Brain microvascular endothelial cell (primary cell): ENCODE results near the gene BAIAP2L1.
A peak's percentile ranks its signal among the peaks of the same experiment; 100 is the strongest.

ENCODE experiments used
- DNase-seq: peaks from one replicate; pipeline ENCODE4 v3.0.0-alpha.2; 2020
- H3K27ac ChIP-seq: fragments of 250-450 bp; sonication (Bioruptor Pico); 2 replicates; pipeline ENCODE4 v1.5.1; 2020; ENCODE audit warnings: mild to moderate bottlenecking, moderate library complexity
- H3K27me3 ChIP-seq: fragments of 250-450 bp; sonication (Bioruptor Pico); replicated peaks from 2 replicates; pipeline ENCODE4 v1.5.1; 2020; ENCODE audit warnings: mild to moderate bottlenecking
- H3K36me3 ChIP-seq: fragments of 250-450 bp; sonication (Bioruptor Pico); replicated peaks from 2 replicates; pipeline ENCODE4 v1.5.1; 2020; ENCODE audit warnings: mild to moderate bottlenecking
- H3K4me3 ChIP-seq: 2 replicates; pipeline ENCODE4 v1.5.1; 2011; ENCODE audit warnings: low read depth, mild to moderate bottlenecking, control low read depth, low read length, moderate library complexity
- in situ Hi-C: cut with HindIII; loops from 2 replicates; pipeline ENCODE4 v1.10.0; 2017; ENCODE audit warnings: low sequenced_read_pairs, low pct_ligation_motif_present
- TF ChIP-seq, protein P1 (sequence below): IDR thresholded peaks from 2 replicates; pipeline ENCODE4 v1.5.1; 2011; ENCODE audit warnings: low read depth, mild to moderate bottlenecking, moderate library complexity, low read length, control low read depth, inconsistent platforms; ENCODE audit errors: missing control alignments

BAIAP2L1 gene

DNA sequence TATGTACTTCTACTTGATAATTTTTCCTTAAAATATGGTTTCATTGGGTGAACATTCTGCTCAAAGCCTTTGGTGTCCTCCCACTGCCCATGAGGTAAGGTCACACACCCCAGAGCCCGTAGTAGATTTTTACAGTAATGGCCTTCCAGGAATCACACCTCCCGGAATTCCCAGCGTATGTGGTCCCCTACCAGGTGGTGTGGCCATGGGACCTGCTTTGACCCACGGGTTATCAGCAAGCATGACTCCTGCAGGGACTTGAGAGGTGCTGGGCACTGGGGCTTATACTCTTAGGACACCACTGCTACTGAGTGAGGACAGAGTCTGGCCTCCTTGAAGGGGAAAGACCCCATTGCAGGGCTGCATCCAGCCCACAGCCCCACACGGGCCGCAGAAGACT is 42.2 kb downstream of the BAIAP2L1 start:
- TF ChIP-seq, protein P1, sequence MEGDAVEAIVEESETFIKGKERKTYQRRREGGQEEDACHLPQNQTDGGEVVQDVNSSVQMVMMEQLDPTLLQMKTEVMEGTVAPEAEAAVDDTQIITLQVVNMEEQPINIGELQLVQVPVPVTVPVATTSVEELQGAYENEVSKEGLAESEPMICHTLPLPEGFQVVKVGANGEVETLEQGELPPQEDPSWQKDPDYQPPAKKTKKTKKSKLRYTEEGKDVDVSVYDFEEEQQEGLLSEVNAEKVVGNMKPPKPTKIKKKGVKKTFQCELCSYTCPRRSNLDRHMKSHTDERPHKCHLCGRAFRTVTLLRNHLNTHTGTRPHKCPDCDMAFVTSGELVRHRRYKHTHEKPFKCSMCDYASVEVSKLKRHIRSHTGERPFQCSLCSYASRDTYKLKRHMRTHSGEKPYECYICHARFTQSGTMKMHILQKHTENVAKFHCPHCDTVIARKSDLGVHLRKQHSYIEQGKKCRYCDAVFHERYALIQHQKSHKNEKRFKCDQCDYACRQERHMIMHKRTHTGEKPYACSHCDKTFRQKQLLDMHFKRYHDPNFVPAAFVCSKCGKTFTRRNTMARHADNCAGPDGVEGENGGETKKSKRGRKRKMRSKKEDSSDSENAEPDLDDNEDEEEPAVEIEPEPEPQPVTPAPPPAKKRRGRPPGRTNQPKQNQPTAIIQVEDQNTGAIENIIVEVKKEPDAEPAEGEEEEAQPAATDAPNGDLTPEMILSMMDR, result no peak
- no peak for DNase-seq
- Histone ChIP-seq H3K36me3 (no peaks in the 10 kb centered on the region), H3K27me3 (no peaks in the 10 kb centered on the region), H3K27ac (no peak overlapping the region), H3K4me3 (no peak overlapping the region)
- in situ Hi-C loops, result no loop called here

DNA sequence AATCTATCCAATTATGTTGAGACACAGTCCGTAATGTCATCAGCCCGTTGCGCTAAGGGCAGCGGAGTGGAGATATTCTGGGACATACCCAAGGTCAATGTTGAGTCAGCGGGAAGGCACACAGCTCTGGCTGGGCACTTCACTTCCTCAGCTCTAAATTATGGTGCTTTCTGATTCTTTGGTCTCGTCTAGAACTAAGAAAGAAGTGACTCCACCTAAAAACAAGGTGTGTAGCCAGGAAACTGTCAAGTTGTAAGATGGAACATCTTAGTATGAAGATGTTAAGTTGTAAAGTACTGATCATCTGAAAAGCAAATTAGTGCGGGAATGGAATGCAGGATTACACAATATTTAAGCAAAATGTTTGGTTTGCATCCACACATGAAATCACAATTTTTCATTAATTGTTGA is 43.1 kb downstream of the BAIAP2L1 start:
- in situ Hi-C loops, result no loop called here
- Histone ChIP-seq H3K4me3 (no peak overlapping the region), H3K27me3 (no peaks in the 10 kb centered on the region), H3K36me3 (no peaks in the 10 kb centered on the region), H3K27ac (peak overlapping the region; percentile 36)
- TF ChIP-seq, protein P1, result no peak
- peak; percentile 49 for DNase-seq

DNA sequence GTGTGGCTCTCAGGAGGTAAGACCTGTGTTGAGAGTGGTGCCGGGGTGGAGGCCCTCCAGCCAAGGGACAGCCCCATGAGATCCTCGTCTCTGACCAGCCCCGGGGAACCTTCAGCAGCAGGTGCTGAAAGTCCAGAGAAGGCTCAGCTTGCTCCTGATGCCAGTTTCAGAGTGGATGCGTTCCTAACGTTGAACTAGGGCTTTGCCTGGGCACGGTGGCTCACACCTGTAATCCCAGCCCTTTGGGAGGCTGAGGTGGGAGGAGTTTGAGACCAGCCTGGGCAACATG is 45.7 kb downstream of the BAIAP2L1 start:
- DNase-seq, result no peak
- Histone ChIP-seq H3K36me3 (no peaks in the 10 kb centered on the region), H3K27ac (no peak overlapping the region), H3K4me3 (no peak overlapping the region), H3K27me3 (no peaks in the 10 kb centered on the region)
- TF ChIP-seq, protein P1, result no peak
- in situ Hi-C loops, result no loop called here

DNA sequence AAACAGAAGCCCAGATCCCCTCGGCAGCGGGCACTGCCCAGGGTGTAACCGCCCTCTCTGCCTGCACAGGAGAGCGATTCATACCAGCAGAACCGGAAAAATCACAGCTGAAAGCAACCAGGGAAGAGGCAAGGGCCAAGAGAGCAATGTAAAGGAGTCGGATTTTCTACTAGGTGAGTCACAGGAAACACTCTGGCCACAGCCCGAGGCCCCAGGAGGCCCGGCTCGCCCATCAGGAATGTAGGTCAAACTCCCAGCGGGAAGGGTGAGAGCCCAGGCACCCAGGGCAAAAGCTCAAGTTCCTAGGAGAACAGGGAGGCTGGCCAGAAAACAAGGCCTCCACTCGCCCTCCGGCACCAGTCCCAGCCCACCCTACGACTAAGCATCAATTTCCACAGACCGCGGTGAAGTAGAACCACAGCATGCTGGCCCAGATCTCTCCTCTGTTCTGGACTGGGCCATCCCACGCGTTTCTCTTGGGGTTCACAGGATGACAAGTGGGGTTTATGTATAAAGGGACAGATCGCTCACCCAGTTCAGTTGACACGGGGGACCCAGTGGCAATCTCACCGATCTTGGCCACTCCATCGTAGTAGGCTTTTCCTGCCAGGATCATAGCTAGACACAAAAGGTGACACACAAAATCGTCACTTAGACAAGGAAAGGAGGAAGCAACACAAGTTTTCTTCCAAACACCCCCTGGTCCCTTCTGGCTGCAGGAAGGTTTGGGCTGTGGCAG is 46.2 kb downstream of the BAIAP2L1 start:
- peak; percentile 83 for DNase-seq
- no peaks in the 10 kb centered on the region for H3K27me3 ChIP-seq
- no peaks in the 10 kb centered on the region for H3K36me3 ChIP-seq
- in situ Hi-C loops, result no loop called here
- peak overlapping the region; percentile 49 for H3K27ac ChIP-seq
- TF ChIP-seq, protein P1, result no peak
- no peak overlapping the region for H3K4me3 ChIP-seq

DNA sequence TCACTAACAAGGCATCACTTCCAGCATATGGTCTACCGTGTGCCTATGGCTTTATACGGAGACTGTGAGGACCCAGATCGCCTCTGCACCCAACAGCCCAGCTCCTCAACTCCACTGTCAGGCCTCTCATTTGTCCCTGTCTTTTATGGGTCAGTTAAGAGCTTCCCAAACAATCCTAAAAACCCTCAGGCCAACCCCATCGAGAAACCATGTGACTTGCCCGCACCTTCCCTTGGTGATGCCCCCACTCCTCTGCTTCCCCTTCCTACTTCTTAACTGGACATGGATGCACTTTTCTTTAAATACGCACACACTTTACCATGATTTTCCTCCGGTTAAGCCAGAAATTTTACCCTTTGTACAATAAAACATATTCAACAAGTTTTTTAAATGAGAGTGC is 46.8 kb downstream of the BAIAP2L1 start:
- TF ChIP-seq, protein P1, result no peak
- H3K27me3 ChIP-seq, result no peaks in the 10 kb centered on the region
- no peak overlapping the region for H3K4me3 ChIP-seq
- peak overlapping the region; percentile 49 for H3K27ac ChIP-seq
- no peaks in the 10 kb centered on the region for H3K36me3 ChIP-seq
- in situ Hi-C loops, result no loop called here
- DNase-seq, result no peak

DNA sequence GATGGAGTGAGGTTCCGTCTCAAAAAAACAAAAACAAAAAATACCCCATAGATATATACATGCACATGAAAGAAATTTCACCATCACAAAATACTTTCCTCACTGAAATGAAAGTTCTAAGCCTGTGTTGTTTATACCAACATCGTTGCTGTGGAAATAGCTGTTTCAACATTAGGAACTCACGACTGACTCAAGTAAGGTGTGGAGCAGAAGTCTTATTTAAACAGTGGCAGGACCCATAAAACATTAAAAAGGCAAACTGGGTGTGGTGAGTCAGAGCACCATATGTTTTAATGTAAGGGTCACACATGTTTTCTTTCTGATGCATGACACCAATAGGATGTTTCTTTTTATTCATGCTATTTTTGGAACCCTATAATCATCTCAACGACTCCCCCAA is 48.3 kb downstream of the BAIAP2L1 start:
- H3K27ac ChIP-seq, result peak overlapping the region; percentile 54
- DNase-seq, result peak; percentile 53
- H3K36me3 ChIP-seq, result no peaks in the 10 kb centered on the region
- H3K4me3 ChIP-seq, result no peak overlapping the region
- TF ChIP-seq, protein P1, result no peak
- H3K27me3 ChIP-seq, result no peaks in the 10 kb centered on the region
- in situ Hi-C loops, result no loop called here
